HCT116 (cell line): Measurements from ENCODE around the gene SLC5A10. TPM values are rescaled to one million over a fixed set of nuclear protein-coding genes. Genes with fewer than 3 reads are reported as not detected.

Experiments used
- ATAC-seq: fragments of 200-7000 bp; cut with Tn5 transposase; 2 replicates; pipeline ENCODE4 v1.9.1; 2020; ENCODE audit warnings: mild to moderate bottlenecking, moderate library complexity
- BruUV-seq: library from RNA; stranded (reverse); fragments of 400-500 nt; replicated peaks from 2 replicates; lab custom pipeline; 2021; lab: Mats Ljungman, UMichigan
- CTCF ChIA-PET: fragments of 300-600 bp; sonication (Branson Sonifier 250); formaldehyde crosslinking; loops from one replicate; lab custom pipeline; 2021; ENCODE audit warnings: antibody characterized with exemption; lab: Charles Lee
- POLR2A ChIA-PET: fragments of 300-600, 350-600 bp; sonication (Branson Sonifier 250); formaldehyde crosslinking; loops from one replicate; lab custom pipeline; 2021; ENCODE audit warnings: antibody characterized with exemption; lab: Charles Lee
- RAD21 ChIA-PET, 2 experiments: fragments of 300-600 bp; sonication (Branson Sonifier 250); formaldehyde crosslinking; loops; one replicate each; lab custom pipeline; 2023; ENCODE audit warnings: low total read pairs in 2 of 2; ENCODE audit not compliant: uncharacterized antibody in 2 of 2, unreplicated experiment in 2 of 2, low non-redundant PET in 1 of 2; lab: Charles Lee
- DNase-seq: peaks from one replicate; pipeline ENCODE4 v3.0.0-alpha.2; 2010; ENCODE audit warnings: low read depth, low spot score
- H2AFZ ChIP-seq: fragments of 200-600 bp; shearing (Covaris generic), sonication (generic); 2 replicates; pipeline ENCODE4 v1.6.1; 2017; ENCODE audit warnings: low read depth, mixed run types, mixed read lengths, antibody characterized with exemption, low read length; ENCODE audit not compliant: poor library complexity, severe bottlenecking
- H3K27ac ChIP-seq: 2 replicates; pipeline ENCODE4 v1.5.1; 2012; ENCODE audit warnings: low read depth, low read length
- H3K27me3 ChIP-seq: fragments of 200-600 bp; sonication (generic); 2 replicates; pipeline ENCODE4 v1.6.1; 2016; ENCODE audit warnings: mixed run types, low read length, mixed read lengths; ENCODE audit not compliant: insufficient read depth
- H3K36me3 ChIP-seq, 2 experiments: fragments of 200-500 bp in 1 of 2; fragments of 200-600 bp in 1 of 2; sonication (Bioruptor generic) in 1 of 2; sonication (generic) in 1 of 2; 2 replicates each; pipeline versions ENCODE4 v1.5.1 to v1.6.1; 2014 to 2016; ENCODE audit warnings: low read length in 2 of 2, inconsistent platforms in 1 of 2, mixed read lengths in 1 of 2, mixed run types in 1 of 2; ENCODE audit not compliant: insufficient read depth in 2 of 2, control insufficient read depth in 1 of 2
- H3K4me1 ChIP-seq, 2 experiments: fragments of 200-600 bp in 1 of 2; sonication (generic) in 1 of 2; 2 replicates each; pipeline versions ENCODE4 v1.5.1 to v1.6.1; 2012 to 2017; ENCODE audit warnings: low read length in 2 of 2, inconsistent platforms in 1 of 2, mild to moderate bottlenecking in 1 of 2, mixed read lengths in 1 of 2, mixed run types in 1 of 2, moderate library complexity in 1 of 2; ENCODE audit not compliant: insufficient read depth in 2 of 2, control insufficient read depth in 1 of 2
- H3K4me2 ChIP-seq: fragments of 200-600 bp; sonication (generic); 2 replicates; pipeline ENCODE4 v1.6.1; 2017; ENCODE audit warnings: mixed run types, low read length, mixed read lengths
- H3K4me3 ChIP-seq, 2 experiments: fragments of 200-600 bp in 1 of 2; sonication (generic) in 1 of 2; replicated peaks in 1 of 2; 2 replicates each; pipeline ENCODE4 v1.5.1; 2011 to 2016; ENCODE audit warnings: low read length in 2 of 2, control low read depth in 1 of 2, low read depth in 1 of 2, mild to moderate bottlenecking in 1 of 2, mixed read lengths in 1 of 2, mixed run types in 1 of 2
- H3K79me2 ChIP-seq: fragments of 200-600 bp; sonication (generic); 2 replicates; pipeline ENCODE4 v1.6.1; 2017; ENCODE audit warnings: mild to moderate bottlenecking, mixed run types, low read length, moderate library complexity, mixed read lengths; ENCODE audit not compliant: insufficient read depth
- H3K9ac ChIP-seq: fragments of 200-600 bp; sonication (generic); 2 replicates; pipeline ENCODE4 v1.6.1; 2016; ENCODE audit warnings: low read length, mixed read lengths
- H3K9me2 ChIP-seq: fragments of 200-600 bp; sonication (generic), shearing (Covaris generic); 2 replicates; pipeline ENCODE4 v1.6.1; 2017; ENCODE audit warnings: mixed run types, mild to moderate bottlenecking, moderate library complexity; ENCODE audit not compliant: insufficient read depth
- H3K9me3 ChIP-seq, 2 experiments: fragments of 200-500 bp in 1 of 2; fragments of 200-600 bp in 1 of 2; sonication (Bioruptor generic) in 1 of 2; sonication (generic) in 1 of 2; 2 replicates each; pipeline ENCODE4 v1.6.1; 2014 to 2017; ENCODE audit warnings: low read length in 2 of 2, mixed read lengths in 2 of 2, inconsistent platforms in 1 of 2, low read depth in 1 of 2, mild to moderate bottlenecking in 1 of 2, mixed run types in 1 of 2, moderate library complexity in 1 of 2; ENCODE audit not compliant: control insufficient read depth in 1 of 2, insufficient read depth in 1 of 2
- H4K20me1 ChIP-seq: fragments of 200-600 bp; sonication (generic), shearing (Covaris generic); 2 replicates; pipeline ENCODE4 v1.6.1; 2017; ENCODE audit warnings: mixed run types, mild to moderate bottlenecking, moderate library complexity; ENCODE audit not compliant: insufficient read depth
- CTCF ChIP-seq, 3 experiments: fragments of 200-600 bp in 1 of 3; sonication (generic) in 1 of 3; IDR thresholded peaks in 2 of 3; conservative IDR thresholded peaks in 1 of 3; 2 replicates each; pipeline ENCODE4 v1.5.1; 2012 to 2017; ENCODE audit warnings: low read depth in 2 of 3, low read length in 2 of 3, antibody characterized with exemption in 1 of 3, borderline replicate concordance in 1 of 3, control low read depth in 1 of 3, mild to moderate bottlenecking in 1 of 3, mixed read lengths in 1 of 3, mixed run types in 1 of 3, moderate library complexity in 1 of 3; ENCODE audit not compliant: insufficient read depth in 1 of 3
- EGR1 ChIP-seq: IDR thresholded peaks from 2 replicates; pipeline ENCODE4 v1.6.1; 2012; ENCODE audit warnings: low read depth
- EZH2 ChIP-seq: fragments of 200-600 bp; sonication (generic); IDR thresholded peaks from 2 replicates; pipeline ENCODE4 v1.6.1; 2017; ENCODE audit warnings: antibody characterized with exemption, mixed run types
- JUND ChIP-seq: IDR thresholded peaks from 2 replicates; pipeline ENCODE4 v1.6.1; 2012
- SIN3A ChIP-seq: IDR thresholded peaks from 2 replicates; pipeline ENCODE4 v1.6.1; 2012; ENCODE audit warnings: low read depth
- SP1 ChIP-seq: IDR thresholded peaks from 2 replicates; pipeline ENCODE4 v1.6.1; 2012; ENCODE audit warnings: low read depth
- YY1 ChIP-seq: IDR thresholded peaks from 2 replicates; pipeline ENCODE4 v1.6.1; 2011; ENCODE audit warnings: low read length, low read depth, moderate library complexity, mild to moderate bottlenecking; ENCODE audit not compliant: insufficient replicate concordance; ENCODE audit errors: extremely low read depth
- ZFX ChIP-seq: fragments of 450-650 bp; IDR thresholded peaks from 2 replicates; pipeline ENCODE4 v1.6.1; 2017
- ZNF274 ChIP-seq: fragments of 200-500 bp; sonication (Bioruptor generic); IDR thresholded peaks from 2 replicates; pipeline ENCODE4 v1.6.1; 2014; ENCODE audit warnings: mild to moderate bottlenecking, low read depth, low read length, inconsistent platforms
- intact Hi-C: fragments of 100-400 bp; cut with micrococcal nuclease; formaldehyde crosslinking; loops from 2 replicates; pipeline ENCODE4 v1.10.0; 2022
- total RNA-seq: library from RNA; stranded (reverse); gene quantifications from one replicate; pipeline ENCODE4 v1.2.1, GENCODE V29; 2021; ENCODE audit not compliant: unreplicated experiment

SLC5A10 gene
- total RNA-seq, 1 experiment from 2014 or later, result not detected

DNA sequence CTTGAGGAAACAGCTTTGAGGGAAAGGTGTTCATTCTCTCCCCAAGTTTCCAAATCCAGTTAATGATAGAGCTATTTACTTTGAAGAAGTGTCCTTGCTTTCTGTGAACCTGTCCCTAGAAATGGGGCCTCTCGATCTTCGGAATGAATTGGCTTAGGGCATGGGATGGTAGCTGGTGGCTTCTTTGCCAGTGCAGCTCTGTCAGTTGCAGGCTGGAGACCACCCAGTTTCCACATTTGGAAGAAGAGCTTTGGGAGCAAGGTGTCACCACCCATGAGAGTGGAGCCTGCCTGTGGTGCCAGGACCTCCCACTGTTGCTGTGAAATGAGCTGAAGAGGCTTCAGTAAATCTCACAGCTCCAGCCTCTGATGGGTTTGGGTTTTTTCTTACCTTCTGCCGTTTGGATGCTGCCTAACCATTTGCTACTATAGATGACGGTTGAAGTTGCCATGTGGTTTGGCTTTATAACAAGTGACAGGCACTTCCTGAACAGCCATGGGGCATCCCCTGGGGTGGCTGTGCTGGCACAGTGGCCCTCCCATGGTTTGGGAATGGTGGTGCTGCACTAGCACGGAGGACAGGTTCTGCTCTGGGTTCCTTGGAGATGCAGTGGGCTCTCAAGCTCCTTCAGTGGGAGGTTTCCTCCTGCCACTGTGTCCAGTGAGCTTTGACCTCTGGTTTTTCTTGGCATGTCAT is 19.5 kb upstream of the SLC5A10 start:
- TF ChIP-seq ZNF274 (no peak), YY1 (no peak), SIN3A (no peak), JUND (no peak), SP1 (no peak), EGR1 (no peak), ZFX (no peak), CTCF (IDR thresholded peaks at IDR 0.05 in 2 of 3, conservative IDR thresholded peaks at IDR 0.05 in 1 of 3; ENCODE audit: borderline replicate concordance in 1 of 3, insufficient read depth in 1 of 3, low read depth in 2 of 3, low read length in 2 of 3) (no peak), EZH2 (no peak)
- TF ChIP-seq, all 23 proteins: peak for 0

More for the DNA sequence above, 19.5 kb upstream of the SLC5A10 start:
- no peaks in the 10 kb centered on the region for H3K79me2 ChIP-seq
- no peaks in the 10 kb centered on the region for H3K27me3 ChIP-seq
- H3K9me3 ChIP-seq, result no peaks in the 10 kb centered on the region
- H3K9me2 ChIP-seq, result no peaks in the 10 kb centered on the region
- no peak for DNase-seq
- H3K4me3 ChIP-seq, result no peak overlapping the region
- ChIA-PET RAD21 (no interaction called here), CTCF (no interaction called here), POLR2A (no interaction called here)
- no peaks in the 10 kb centered on the region for H3K4me1 ChIP-seq
- no TSS peak for BruUV-seq
- no peak overlapping the region for H2AFZ ChIP-seq
- no peak overlapping the region for H3K9ac ChIP-seq
- H3K27ac ChIP-seq, result no peak overlapping the region
- no peak for ATAC-seq
- peaks cover 4 to 5% of the 10 kb centered on the region in 2 experiments; a peak in 1 of 4 replicates for H3K36me3 ChIP-seq
- H4K20me1 ChIP-seq, result no peaks in the 10 kb centered on the region
- no peak overlapping the region for H3K4me2 ChIP-seq
- intact Hi-C loops, result no loop called here
